Measurements from ENCODE around the gene ARHGAP27.

The ARHGAP27 gene

GRCh38 chr17:45406107-45406506 lies 26.6 kb downstream of the ARHGAP27 start:
- peaks cover 45% of the 10 kb centered on the region for H3K36me3 ChIP-seq (ENCODE audit: control insufficient read depth, insufficient read depth, low read length)
- H3K4me3 ChIP-seq (ENCODE audit: insufficient read depth, low read depth, low read length, poor library complexity, severe bottlenecking) = no peak overlapping the region
- no peaks in the 10 kb centered on the region for H3K27me3 ChIP-seq (replicated peaks; ENCODE audit: control insufficient read depth, insufficient read depth, low read length, poor library complexity, severe bottlenecking)
- DNase-seq = no peak
- H3K9me3 ChIP-seq (ENCODE audit: control insufficient read depth, low read length) = no peaks in the 10 kb centered on the region
- peaks cover 21% of the 10 kb centered on the region for H3K4me1 ChIP-seq (ENCODE audit: control insufficient read depth, insufficient read depth, low read length, poor library complexity, severe bottlenecking)
- H3K27ac ChIP-seq (ENCODE audit: insufficient read depth, low read length, poor library complexity, severe bottlenecking) = no peak overlapping the region

GRCh38 chr17:45405250-45406086 lies 27.2 kb downstream of the ARHGAP27 start:
- peaks cover 52% of the 10 kb centered on the region for H3K36me3 ChIP-seq (ENCODE audit: control insufficient read depth, insufficient read depth, low read length)
- H3K27ac ChIP-seq (ENCODE audit: insufficient read depth, low read length, poor library complexity, severe bottlenecking) = no peak overlapping the region
- DNase-seq = no peak
- no peak overlapping the region for H3K4me3 ChIP-seq (ENCODE audit: insufficient read depth, low read depth, low read length, poor library complexity, severe bottlenecking)
- H3K27me3 ChIP-seq (replicated peaks; ENCODE audit: control insufficient read depth, insufficient read depth, low read length, poor library complexity, severe bottlenecking) = no peaks in the 10 kb centered on the region
- H3K4me1 ChIP-seq (ENCODE audit: control insufficient read depth, insufficient read depth, low read length, poor library complexity, severe bottlenecking) = peaks cover 15% of the 10 kb centered on the region
- H3K9me3 ChIP-seq (ENCODE audit: control insufficient read depth, low read length) = no peaks in the 10 kb centered on the region

DNA sequence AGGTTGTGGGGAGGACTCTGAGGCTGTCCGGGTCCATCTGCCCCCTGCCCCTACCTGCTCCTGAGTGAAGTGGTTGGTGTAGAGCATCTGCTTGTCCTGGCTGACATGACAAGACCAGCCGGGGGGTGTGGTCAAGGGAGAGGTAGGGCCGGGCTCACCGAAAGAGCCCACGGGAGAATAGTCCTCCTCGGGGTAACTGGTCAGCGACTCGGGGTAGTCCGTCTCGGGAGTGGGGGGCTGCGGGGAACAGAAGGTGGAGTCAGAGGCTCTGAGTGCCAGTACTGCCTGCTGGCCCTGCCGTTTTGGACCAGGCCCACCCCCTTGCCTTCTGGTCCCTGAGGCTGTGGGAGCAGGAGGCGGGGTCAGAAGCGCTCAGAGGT lies 27.8 kb downstream of the ARHGAP27 start:
- no peak overlapping the region for H3K4me3 ChIP-seq (ENCODE audit: insufficient read depth, low read depth, low read length, poor library complexity, severe bottlenecking)
- H3K9me3 ChIP-seq (ENCODE audit: control insufficient read depth, low read length) = no peaks in the 10 kb centered on the region
- no peak for DNase-seq
- peaks cover 58% of the 10 kb centered on the region for H3K36me3 ChIP-seq (ENCODE audit: control insufficient read depth, insufficient read depth, low read length)
- H3K4me1 ChIP-seq (ENCODE audit: control insufficient read depth, insufficient read depth, low read length, poor library complexity, severe bottlenecking) = peaks cover 14% of the 10 kb centered on the region
- no peak overlapping the region for H3K27ac ChIP-seq (ENCODE audit: insufficient read depth, low read length, poor library complexity, severe bottlenecking)
- H3K27me3 ChIP-seq (replicated peaks; ENCODE audit: control insufficient read depth, insufficient read depth, low read length, poor library complexity, severe bottlenecking) = no peaks in the 10 kb centered on the region

GRCh38 chr17:45403906-45404490 lies 28.7 kb downstream of the ARHGAP27 start:
- Histone ChIP-seq H3K27me3 (replicated peaks; ENCODE audit: control insufficient read depth, insufficient read depth, low read length, poor library complexity, severe bottlenecking) (no peaks in the 10 kb centered on the region), H3K9me3 (ENCODE audit: control insufficient read depth, low read length) (no peaks in the 10 kb centered on the region), H3K4me3 (ENCODE audit: insufficient read depth, low read depth, low read length, poor library complexity, severe bottlenecking) (no peak overlapping the region)

GRCh38 chr17:45402916-45403315 lies 29.8 kb downstream of the ARHGAP27 start:
- DNase-seq = no peak
- Histone ChIP-seq H3K9me3 (ENCODE audit: control insufficient read depth, low read length) (no peaks in the 10 kb centered on the region), H3K27me3 (replicated peaks; ENCODE audit: control insufficient read depth, insufficient read depth, low read length, poor library complexity, severe bottlenecking) (no peaks in the 10 kb centered on the region), H3K27ac (ENCODE audit: insufficient read depth, low read length, poor library complexity, severe bottlenecking) (no peak overlapping the region), H3K36me3 (ENCODE audit: control insufficient read depth, insufficient read depth, low read length) (peaks cover 75% of the 10 kb centered on the region), H3K4me1 (ENCODE audit: control insufficient read depth, insufficient read depth, low read length, poor library complexity, severe bottlenecking) (peaks cover under 1% of the 10 kb centered on the region), H3K4me3 (ENCODE audit: insufficient read depth, low read depth, low read length, poor library complexity, severe bottlenecking) (no peak overlapping the region)

More at GRCh38 chr17:45403906-45404490, 28.7 kb downstream of the ARHGAP27 start:
- Histone ChIP-seq H3K27ac (ENCODE audit: insufficient read depth, low read length, poor library complexity, severe bottlenecking) (no peak overlapping the region), H3K36me3 (ENCODE audit: control insufficient read depth, insufficient read depth, low read length) (peaks cover 66% of the 10 kb centered on the region), H3K4me1 (ENCODE audit: control insufficient read depth, insufficient read depth, low read length, poor library complexity, severe bottlenecking) (peaks cover 11% of the 10 kb centered on the region)
- DNase-seq = no peak

DNA sequence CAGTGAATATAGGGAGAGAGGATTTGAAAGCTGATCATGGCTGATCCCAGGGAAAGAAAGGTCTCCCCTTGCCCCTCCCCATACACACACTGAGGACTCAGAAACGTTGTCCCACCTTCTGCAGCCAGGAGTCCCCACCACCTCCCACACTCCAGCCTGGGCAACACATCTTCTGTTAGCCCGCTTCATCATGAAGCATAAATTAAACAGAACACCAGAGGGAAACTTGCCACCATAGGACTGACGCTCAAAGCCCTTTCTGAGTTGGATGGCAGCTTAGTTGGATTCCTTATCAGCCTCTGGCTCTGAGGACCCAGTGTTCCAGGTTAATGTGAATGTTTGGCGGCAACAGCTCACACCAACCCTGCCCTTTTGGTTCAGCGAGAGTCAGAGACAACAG lies 33.9 kb downstream of the ARHGAP27 start:
- Histone ChIP-seq H3K4me3 (ENCODE audit: insufficient read depth, low read depth, low read length, poor library complexity, severe bottlenecking) (no peak overlapping the region), H3K27ac (ENCODE audit: insufficient read depth, low read length, poor library complexity, severe bottlenecking) (no peak overlapping the region), H3K9me3 (ENCODE audit: control insufficient read depth, low read length) (no peaks in the 10 kb centered on the region), H3K27me3 (replicated peaks; ENCODE audit: control insufficient read depth, insufficient read depth, low read length, poor library complexity, severe bottlenecking) (no peaks in the 10 kb centered on the region), H3K36me3 (ENCODE audit: control insufficient read depth, insufficient read depth, low read length) (peaks cover 95% of the 10 kb centered on the region), H3K4me1 (ENCODE audit: control insufficient read depth, insufficient read depth, low read length, poor library complexity, severe bottlenecking) (no peaks in the 10 kb centered on the region)
- no peak for DNase-seq

DNA sequence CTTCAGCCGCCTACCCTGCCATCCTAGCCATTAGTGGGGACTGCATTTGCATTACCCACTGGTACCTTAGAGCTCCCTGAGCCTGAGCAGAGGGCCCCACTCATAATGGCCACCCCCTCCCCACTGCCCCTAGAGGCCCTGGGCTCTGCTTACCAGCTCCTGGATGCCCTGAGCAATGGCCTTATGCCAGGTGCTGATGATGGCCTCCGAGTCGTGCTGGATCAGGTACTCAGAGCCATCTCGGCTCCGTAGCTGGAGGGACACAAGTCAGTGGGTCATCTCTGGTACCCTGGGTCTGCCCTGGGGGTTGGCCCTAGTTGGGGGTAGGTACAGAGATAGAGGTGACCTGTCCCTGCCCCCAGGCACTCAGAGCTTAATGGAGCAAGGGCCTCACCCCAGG lies 34.9 kb downstream of the ARHGAP27 start:
- H3K36me3 ChIP-seq (ENCODE audit: control insufficient read depth, insufficient read depth, low read length) = peaks cover 85% of the 10 kb centered on the region
- H3K9me3 ChIP-seq (ENCODE audit: control insufficient read depth, low read length) = no peaks in the 10 kb centered on the region
- DNase-seq = no peak
- no peaks in the 10 kb centered on the region for H3K27me3 ChIP-seq (replicated peaks; ENCODE audit: control insufficient read depth, insufficient read depth, low read length, poor library complexity, severe bottlenecking)
- no peak overlapping the region for H3K27ac ChIP-seq (ENCODE audit: insufficient read depth, low read length, poor library complexity, severe bottlenecking)
- H3K4me3 ChIP-seq (ENCODE audit: insufficient read depth, low read depth, low read length, poor library complexity, severe bottlenecking) = no peak overlapping the region
- no peaks in the 10 kb centered on the region for H3K4me1 ChIP-seq (ENCODE audit: control insufficient read depth, insufficient read depth, low read length, poor library complexity, severe bottlenecking)

- Histone ChIP-seq H3K4me1 (ENCODE audit: control insufficient read depth, insufficient read depth, low read length, poor library complexity, severe bottlenecking) (no peaks in the 10 kb centered on the region), H3K27me3 (replicated peaks; ENCODE audit: control insufficient read depth, insufficient read depth, low read length, poor library complexity, severe bottlenecking) (no peaks in the 10 kb centered on the region), H3K36me3 (ENCODE audit: control insufficient read depth, insufficient read depth, low read length) (peaks cover 74% of the 10 kb centered on the region), H3K27ac (ENCODE audit: insufficient read depth, low read length, poor library complexity, severe bottlenecking) (no peak overlapping the region), H3K4me3 (ENCODE audit: insufficient read depth, low read depth, low read length, poor library complexity, severe bottlenecking) (no peak overlapping the region), H3K9me3 (ENCODE audit: control insufficient read depth, low read length) (no peaks in the 10 kb centered on the region)
- DNase-seq = no peak
Measured at GRCh38 chr17:45396496-45397205, 36.0 kb downstream of the ARHGAP27 start.

- Histone ChIP-seq H3K27me3 (replicated peaks; ENCODE audit: control insufficient read depth, insufficient read depth, low read length, poor library complexity, severe bottlenecking) (no peaks in the 10 kb centered on the region), H3K4me1 (ENCODE audit: control insufficient read depth, insufficient read depth, low read length, poor library complexity, severe bottlenecking) (no peaks in the 10 kb centered on the region), H3K4me3 (ENCODE audit: insufficient read depth, low read depth, low read length, poor library complexity, severe bottlenecking) (no peak overlapping the region), H3K27ac (ENCODE audit: insufficient read depth, low read length, poor library complexity, severe bottlenecking) (no peak overlapping the region), H3K9me3 (ENCODE audit: control insufficient read depth, low read length) (no peaks in the 10 kb centered on the region), H3K36me3 (ENCODE audit: control insufficient read depth, insufficient read depth, low read length) (peaks cover 65% of the 10 kb centered on the region)
- DNase-seq = no peak
Measured at GRCh38 chr17:45395569-45396415, 36.9 kb downstream of the ARHGAP27 start.
